Neural cell (in vitro differentiated cells): ENCODE results near the gene TMEM168. TPM values are rescaled to one million over a fixed set of nuclear protein-coding genes. Genes with fewer than 3 reads are reported as not detected.

Experiments
- H2AFZ ChIP-seq: fragments of 200-600, 300-800 bp; sonication (generic), shearing (Covaris generic); 2 replicates; pipeline ENCODE4 v1.6.0; 2014; ENCODE audit warnings: low read depth, mild to moderate bottlenecking, antibody characterized with exemption, low read length, moderate library complexity
- H3F3A ChIP-seq: fragments of 200-600 bp; shearing (Covaris generic); 2 replicates; pipeline ENCODE4 v1.6.1; 2016; ENCODE audit warnings: mild to moderate bottlenecking, moderate library complexity, mixed read lengths, antibody characterized with exemption, low read length; ENCODE audit not compliant: insufficient read depth, poor library complexity, severe bottlenecking
- H3K27ac ChIP-seq: fragments of 200-600, 300-800 bp; sonication (generic), shearing (Covaris generic); 2 replicates; pipeline ENCODE4 v1.5.1; 2014; ENCODE audit warnings: mild to moderate bottlenecking, low read length, moderate library complexity
- H3K27me3 ChIP-seq: fragments of 300-800, 200-600 bp; sonication (generic), shearing (Covaris generic); 2 replicates; pipeline ENCODE4 v1.6.0; 2014; ENCODE audit warnings: mild to moderate bottlenecking, low read depth, low read length, moderate library complexity; ENCODE audit not compliant: insufficient read depth
- H3K36me3 ChIP-seq: fragments of 300-800, 200-600 bp; sonication (generic), shearing (Covaris generic); 2 replicates; pipeline ENCODE4 v1.5.1; 2014; ENCODE audit warnings: mild to moderate bottlenecking, antibody characterized with exemption, low read length, moderate library complexity; ENCODE audit not compliant: insufficient read depth
- H3K4me2 ChIP-seq: fragments of 300-800, 200-600 bp; sonication (generic), shearing (Covaris generic); 2 replicates; pipeline ENCODE4 v1.6.0; 2014; ENCODE audit warnings: mild to moderate bottlenecking, low read length
- H3K4me3 ChIP-seq: fragments of 300-800, 200-600 bp; sonication (generic), shearing (Covaris generic); 2 replicates; pipeline ENCODE4 v1.5.1; 2014; ENCODE audit warnings: mild to moderate bottlenecking, low read length, moderate library complexity
- H3K79me2 ChIP-seq: fragments of 200-600 bp; shearing (Covaris generic); replicated peaks from 2 replicates; pipeline ENCODE4 v1.6.0; 2014; ENCODE audit warnings: mild to moderate bottlenecking, low read length, moderate library complexity; ENCODE audit not compliant: insufficient read depth
- H3K9ac ChIP-seq: fragments of 300-800, 200-600 bp; sonication (generic), shearing (Covaris generic); 2 replicates; pipeline ENCODE4 v1.6.1; 2016; ENCODE audit warnings: mild to moderate bottlenecking, low read length, mixed read lengths
- H3K9me2 ChIP-seq: fragments of 200-600 bp; shearing (Covaris generic); 2 replicates; pipeline ENCODE4 v1.6.1; 2016; ENCODE audit warnings: mild to moderate bottlenecking, low read length, mixed read lengths; ENCODE audit not compliant: insufficient read depth
- H3K9me3 ChIP-seq: fragments of 200-600, 300-800 bp; sonication (generic), shearing (Covaris generic); 2 replicates; pipeline ENCODE4 v1.6.1; 2016; ENCODE audit warnings: mild to moderate bottlenecking, mixed run types, low read length, moderate library complexity, mixed read lengths
- H4K20me1 ChIP-seq: fragments of 200-600 bp; shearing (Covaris generic); 2 replicates; pipeline ENCODE4 v1.6.1; 2016; ENCODE audit warnings: mild to moderate bottlenecking, mixed run types; ENCODE audit not compliant: insufficient read depth
- EP300 ChIP-seq: fragments of 450-650 bp; conservative IDR thresholded peaks from 2 replicates; pipeline ENCODE4 v1.6.1; 2014; ENCODE audit warnings: antibody characterized with exemption, mild to moderate bottlenecking, moderate library complexity; ENCODE audit not compliant: poor library complexity, severe bottlenecking
- EZH2 ChIP-seq: fragments of 200-600, 300-800 bp; shearing (Covaris generic), sonication (generic); IDR thresholded peaks from 2 replicates; pipeline ENCODE4 v1.6.1; 2014; ENCODE audit warnings: antibody characterized with exemption, low read length, borderline replicate concordance, mild to moderate bottlenecking; ENCODE audit not compliant: insufficient read depth, poor library complexity, severe bottlenecking
- MXI1 ChIP-seq: fragments of 450-650 bp; conservative IDR thresholded peaks from 2 replicates; pipeline ENCODE4 v1.6.1; 2014; ENCODE audit warnings: antibody characterized with exemption, mild to moderate bottlenecking; ENCODE audit not compliant: poor library complexity, severe bottlenecking
- POLR2AphosphoS5 ChIP-seq: IDR thresholded peaks from 2 replicates; pipeline ENCODE4 v1.6.1; 2012
- RAD21 ChIP-seq: fragments of 450-650 bp; conservative IDR thresholded peaks from 2 replicates; pipeline ENCODE4 v1.6.1; 2014; ENCODE audit warnings: antibody characterized with exemption, mild to moderate bottlenecking, moderate library complexity
- SMC3 ChIP-seq: fragments of 450-650 bp; conservative IDR thresholded peaks from 2 replicates; pipeline ENCODE4 v1.6.1; 2014; ENCODE audit warnings: antibody characterized with exemption, mild to moderate bottlenecking, moderate library complexity; ENCODE audit not compliant: poor library complexity
- TAF1 ChIP-seq: IDR thresholded peaks from 2 replicates; pipeline ENCODE4 v1.6.1; 2012; ENCODE audit warnings: low read depth
- polyA plus RNA-seq: library from polyadenylated mRNA; depleted of rRNA; stranded (reverse); fragments of >200 nt; gene quantifications from 2 replicates; pipeline ENCODE4 v1.2.3, GENCODE V29; 2014
- TF ChIP-seq, protein P1 (sequence below): fragments of 450-650 bp; IDR thresholded peaks from 2 replicates; pipeline ENCODE4 v1.5.1; 2014; ENCODE audit warnings: antibody characterized with exemption, mild to moderate bottlenecking, moderate library complexity; ENCODE audit not compliant: poor library complexity, severe bottlenecking
- TF ChIP-seq, protein P2 (sequence below): IDR thresholded peaks from 2 replicates; pipeline ENCODE4 v1.6.1; 2012; ENCODE audit warnings: borderline replicate concordance

The TMEM168 gene
- polyA plus RNA-seq, 1 donor from 2014 or later, result 21.9 TPM

DNA sequence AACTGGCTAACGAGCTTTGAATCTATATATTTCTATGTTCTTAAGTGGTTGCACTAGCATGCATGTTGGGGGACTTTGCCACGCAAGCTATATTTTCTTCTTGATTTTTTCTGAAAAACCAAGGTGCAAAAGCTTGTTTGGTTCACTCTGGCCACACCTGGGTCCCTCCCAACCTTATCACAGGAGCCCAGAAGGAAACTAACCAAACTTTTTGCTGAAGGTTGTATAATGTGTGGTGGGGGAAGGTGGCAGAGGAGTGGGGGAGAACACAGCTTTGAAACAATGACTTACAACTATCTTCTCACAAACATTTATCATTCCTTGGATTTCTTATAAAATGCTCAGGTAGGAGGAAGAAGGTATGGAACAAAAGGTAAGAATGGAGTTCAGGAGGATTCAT lies 75.3 kb downstream of the TMEM168 start:
- H3K9ac ChIP-seq, result no peak overlapping the region
- H3K79me2 ChIP-seq, result no peaks in the 10 kb centered on the region
- no peak overlapping the region for H2AFZ ChIP-seq
- H3K9me3 ChIP-seq, result no peaks in the 10 kb centered on the region
- no peaks in the 10 kb centered on the region for H4K20me1 ChIP-seq
- TF ChIP-seq RAD21, result no peak
- no peak for TF ChIP-seq SMC3
- TF ChIP-seq POLR2AphosphoS5, result no peak
- TF ChIP-seq MXI1, result no peak
- TF ChIP-seq, protein P1, sequence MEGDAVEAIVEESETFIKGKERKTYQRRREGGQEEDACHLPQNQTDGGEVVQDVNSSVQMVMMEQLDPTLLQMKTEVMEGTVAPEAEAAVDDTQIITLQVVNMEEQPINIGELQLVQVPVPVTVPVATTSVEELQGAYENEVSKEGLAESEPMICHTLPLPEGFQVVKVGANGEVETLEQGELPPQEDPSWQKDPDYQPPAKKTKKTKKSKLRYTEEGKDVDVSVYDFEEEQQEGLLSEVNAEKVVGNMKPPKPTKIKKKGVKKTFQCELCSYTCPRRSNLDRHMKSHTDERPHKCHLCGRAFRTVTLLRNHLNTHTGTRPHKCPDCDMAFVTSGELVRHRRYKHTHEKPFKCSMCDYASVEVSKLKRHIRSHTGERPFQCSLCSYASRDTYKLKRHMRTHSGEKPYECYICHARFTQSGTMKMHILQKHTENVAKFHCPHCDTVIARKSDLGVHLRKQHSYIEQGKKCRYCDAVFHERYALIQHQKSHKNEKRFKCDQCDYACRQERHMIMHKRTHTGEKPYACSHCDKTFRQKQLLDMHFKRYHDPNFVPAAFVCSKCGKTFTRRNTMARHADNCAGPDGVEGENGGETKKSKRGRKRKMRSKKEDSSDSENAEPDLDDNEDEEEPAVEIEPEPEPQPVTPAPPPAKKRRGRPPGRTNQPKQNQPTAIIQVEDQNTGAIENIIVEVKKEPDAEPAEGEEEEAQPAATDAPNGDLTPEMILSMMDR, result no peak
- TF ChIP-seq, protein P2, sequence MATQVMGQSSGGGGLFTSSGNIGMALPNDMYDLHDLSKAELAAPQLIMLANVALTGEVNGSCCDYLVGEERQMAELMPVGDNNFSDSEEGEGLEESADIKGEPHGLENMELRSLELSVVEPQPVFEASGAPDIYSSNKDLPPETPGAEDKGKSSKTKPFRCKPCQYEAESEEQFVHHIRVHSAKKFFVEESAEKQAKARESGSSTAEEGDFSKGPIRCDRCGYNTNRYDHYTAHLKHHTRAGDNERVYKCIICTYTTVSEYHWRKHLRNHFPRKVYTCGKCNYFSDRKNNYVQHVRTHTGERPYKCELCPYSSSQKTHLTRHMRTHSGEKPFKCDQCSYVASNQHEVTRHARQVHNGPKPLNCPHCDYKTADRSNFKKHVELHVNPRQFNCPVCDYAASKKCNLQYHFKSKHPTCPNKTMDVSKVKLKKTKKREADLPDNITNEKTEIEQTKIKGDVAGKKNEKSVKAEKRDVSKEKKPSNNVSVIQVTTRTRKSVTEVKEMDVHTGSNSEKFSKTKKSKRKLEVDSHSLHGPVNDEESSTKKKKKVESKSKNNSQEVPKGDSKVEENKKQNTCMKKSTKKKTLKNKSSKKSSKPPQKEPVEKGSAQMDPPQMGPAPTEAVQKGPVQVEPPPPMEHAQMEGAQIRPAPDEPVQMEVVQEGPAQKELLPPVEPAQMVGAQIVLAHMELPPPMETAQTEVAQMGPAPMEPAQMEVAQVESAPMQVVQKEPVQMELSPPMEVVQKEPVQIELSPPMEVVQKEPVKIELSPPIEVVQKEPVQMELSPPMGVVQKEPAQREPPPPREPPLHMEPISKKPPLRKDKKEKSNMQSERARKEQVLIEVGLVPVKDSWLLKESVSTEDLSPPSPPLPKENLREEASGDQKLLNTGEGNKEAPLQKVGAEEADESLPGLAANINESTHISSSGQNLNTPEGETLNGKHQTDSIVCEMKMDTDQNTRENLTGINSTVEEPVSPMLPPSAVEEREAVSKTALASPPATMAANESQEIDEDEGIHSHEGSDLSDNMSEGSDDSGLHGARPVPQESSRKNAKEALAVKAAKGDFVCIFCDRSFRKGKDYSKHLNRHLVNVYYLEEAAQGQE, result no peak
- TF ChIP-seq EP300, result no peak
- no peak for TF ChIP-seq EZH2
- no peak for TF ChIP-seq TAF1
- peaks cover 2% of the 10 kb centered on the region for H3F3A ChIP-seq
- H3K27me3 ChIP-seq, result no peaks in the 10 kb centered on the region
- H3K4me3 ChIP-seq, result no peak overlapping the region
- no peaks in the 10 kb centered on the region for H3K36me3 ChIP-seq
- no peak overlapping the region for H3K27ac ChIP-seq
- no peaks in the 10 kb centered on the region for H3K9me2 ChIP-seq
- H3K4me2 ChIP-seq, result no peak overlapping the region
